GM19397 (cell line): ENCODE data around the gene GABBR1.

Source experiments
- ATAC-seq: cut with Tn5 transposase; IDR thresholded peaks from one replicate; pipeline ENCODE4 v1.9.1; 2021; ENCODE audit warnings: mild to moderate bottlenecking, moderate library complexity; ENCODE audit not compliant: unreplicated experiment

GABBR1 gene

GRCh38 chr6:29577544-29577943, 55.4 kb downstream of the GABBR1 start:
- no peak for ATAC-seq

- ATAC-seq = no peak
These were observed 56.9 kb downstream of the GABBR1 start for GRCh38 chr6:29576056-29576455.

- no peak for ATAC-seq
These were observed 65.0 kb downstream of the GABBR1 start for GRCh38 chr6:29567991-29568390.

- ATAC-seq = no peak
These were observed 65.4 kb downstream of the GABBR1 start for GRCh38 chr6:29567541-29567940.

- ATAC-seq = no peak
These were observed 66.1 kb downstream of the GABBR1 start for GRCh38 chr6:29566856-29567255.

- ATAC-seq = no peak
These were observed 68.1 kb downstream of the GABBR1 start for GRCh38 chr6:29564875-29565274.

- ATAC-seq = no peak
These were observed 69.5 kb downstream of the GABBR1 start for GRCh38 chr6:29563435-29563965.

- ATAC-seq = no peak
These were observed 71.3 kb downstream of the GABBR1 start for GRCh38 chr6:29561606-29562181.

- no peak for ATAC-seq
These were observed 71.9 kb downstream of the GABBR1 start for GRCh38 chr6:29561091-29561490.

GRCh38 chr6:29559524-29560287, 73.3 kb downstream of the GABBR1 start, which contains the start of gene UBD:
TSS of gene UBD (minus strand) at chr6:29559732. CDS start at chr6:29559701, 31 bp downstream.
- no peak for ATAC-seq

GRCh38 chr6:29558439-29559079, 74.4 kb downstream of the GABBR1 start:
- no peak for ATAC-seq

GRCh38 chr6:29557320-29557719, 75.7 kb downstream of the GABBR1 start:
- no peak for ATAC-seq

GRCh38 chr6:29554764-29555163, 78.2 kb downstream of the GABBR1 start:
- ATAC-seq = no peak

GRCh38 chr6:29553268-29554057, 79.5 kb downstream of the GABBR1 start:
- ATAC-seq = no peak

- peak; percentile 76 for ATAC-seq
These were observed 80.4 kb downstream of the GABBR1 start for GRCh38 chr6:29552512-29553051.

- no peak for ATAC-seq
These were observed 85.4 kb downstream of the GABBR1 start for GRCh38 chr6:29547573-29547972.

GRCh38 chr6:29537714-29538403, 95.1 kb downstream of the GABBR1 start:
- no peak for ATAC-seq

GRCh38 chr6:29532320-29532951, 100.5 kb downstream of the GABBR1 start:
- ATAC-seq = no peak

GRCh38 chr6:29531668-29532067, 101.3 kb downstream of the GABBR1 start:
- no peak for ATAC-seq
